ENCODE data around the gene KRT9. TPM values are rescaled to one million over a fixed set of nuclear protein-coding genes. Genes with fewer than 3 reads are reported as not detected.
A peak's percentile ranks its signal among the peaks of the same experiment; 100 is the strongest.
"Not testable (repeated sequence)": the region's sequence is repeated elsewhere in the genome, so short reads cannot be mapped to it uniquely, and the experiment has no call there.

KRT9 gene
- total RNA-seq (not detected), total RNA-seq (0 to 0.08 (median 0) reads per million in 29 experiments)
- total RNA-seq (2013), result not detected

GRCh38 chr17:41571561-41572434, at the start of gene KRT9:
TSS of gene KRT9 (minus strand) at chr17:41572059. CDS start at chr17:41571992, 67 bp downstream.
- no peaks in the 10 kb centered on the region for H3K4me1 ChIP-seq (ENCODE audit: control insufficient read depth in 1 of 2, extremely low read depth in 1 of 2, insufficient read depth in 2 of 2, low read length in 2 of 2)
- ATAC-seq (replicated peaks in 1 of 4) (no peak), DNase-seq (no peak)
- CTCF ChIA-PET, result no interaction called here
- Mint-ChIP-seq H3K27me3 (peaks cover 20 to 38% of the 10 kb centered on the region in 2 donors), H3K4me1 (peaks cover 8 to 15% (median 11%) of the 10 kb centered on the region in 3 donors), H3K27ac (no peak within 1 kb of the TSS), H3K4me3 (no peak within 1 kb of the TSS), H3K9me3 (peaks cover 0 to 8% (median 7%) of the 10 kb centered on the region in 3 donors), H3K36me3 (no peaks in the 10 kb centered on the region)
- H3K36me3 ChIP-seq (ENCODE audit: control insufficient read depth in 2 of 2, extremely low read depth in 1 of 2, insufficient read depth in 1 of 2, low read length in 1 of 2), result no peaks in the 10 kb centered on the region
- no peak within 1 kb of the TSS for H3K4me3 ChIP-seq (ENCODE audit: control insufficient read depth in 1 of 2, extremely low read depth in 1 of 2, low read length in 1 of 2)
- 58% methylated on average over 19 of the region's 24 CpGs for WGBS (ENCODE audit: insufficient coverage)
- peaks cover 0 to 54% of the 10 kb centered on the region in 2 experiments for H3K27me3 ChIP-seq (replicated peaks in 1 of 2; ENCODE audit: control insufficient read depth in 2 of 2, extremely low read depth in 1 of 2, insufficient read depth in 2 of 2, low read length in 1 of 2)
- POLR2A ChIA-PET, result no interaction called here
- no peaks in the 10 kb centered on the region for H3K9me3 ChIP-seq
- H3K27ac ChIP-seq (ENCODE audit: low read length), result no peak within 1 kb of the TSS

GRCh38 chr17:41621435-41621817, 49.6 kb upstream of the KRT9 start:
- peaks cover 0 to 22% of the 10 kb centered on the region in 2 donors for H3K27me3 Mint-ChIP-seq
- H3K27ac ChIP-seq (ENCODE audit: low read length); DNase-seq; H3K4me3 ChIP-seq (ENCODE audit: control insufficient read depth in 1 of 2, extremely low read depth in 1 of 2, low read length in 1 of 2); H3K4me1 ChIP-seq (ENCODE audit: control insufficient read depth in 1 of 2, extremely low read depth in 1 of 2, insufficient read depth in 2 of 2, low read length in 2 of 2); H3K9me3 ChIP-seq; H3K9me3 Mint-ChIP-seq; H3K4me3 Mint-ChIP-seq; ATAC-seq (replicated peaks in 1 of 4); H3K4me1 Mint-ChIP-seq; H3K36me3 Mint-ChIP-seq; H3K36me3 ChIP-seq (ENCODE audit: control insufficient read depth in 2 of 2, extremely low read depth in 1 of 2, insufficient read depth in 1 of 2, low read length in 1 of 2); CTCF ChIA-PET; POLR2A ChIA-PET; H3K27ac Mint-ChIP-seq: not testable (repeated sequence)
- peaks cover 0 to 32% of the 10 kb centered on the region in 2 experiments for H3K27me3 ChIP-seq (replicated peaks in 1 of 2; ENCODE audit: control insufficient read depth in 2 of 2, extremely low read depth in 1 of 2, insufficient read depth in 2 of 2, low read length in 1 of 2)
- WGBS (ENCODE audit: insufficient coverage), result 83% methylated on average over 6 of the region's 11 CpGs

- no peaks in the 10 kb centered on the region for H3K36me3 ChIP-seq (ENCODE audit: control insufficient read depth in 2 of 2, extremely low read depth in 1 of 2, insufficient read depth in 1 of 2, low read length in 1 of 2)
- DNase-seq, result no peak
- H3K27ac ChIP-seq (ENCODE audit: low read length), result no peak overlapping the region
- POLR2A ChIA-PET, result no interaction called here
- CTCF ChIA-PET, result no interaction called here
- H3K9me3 ChIP-seq, result no peaks in the 10 kb centered on the region
- ATAC-seq (replicated peaks in 1 of 4), result no peak
- Mint-ChIP-seq H3K27me3 (peaks cover 0 to 19% of the 10 kb centered on the region in 2 donors), H3K36me3 (no peaks in the 10 kb centered on the region), H3K4me3 (no peak overlapping the region), H3K4me1 (no peaks in the 10 kb centered on the region), H3K27ac (no peak overlapping the region), H3K9me3 (no peaks in the 10 kb centered on the region)
- H3K4me1 ChIP-seq (ENCODE audit: control insufficient read depth in 1 of 2, extremely low read depth in 1 of 2, insufficient read depth in 2 of 2, low read length in 2 of 2), result no peaks in the 10 kb centered on the region
- peaks cover 0 to 36% of the 10 kb centered on the region in 2 experiments for H3K27me3 ChIP-seq (replicated peaks in 1 of 2; ENCODE audit: control insufficient read depth in 2 of 2, extremely low read depth in 1 of 2, insufficient read depth in 2 of 2, low read length in 1 of 2)
- no peak overlapping the region for H3K4me3 ChIP-seq (ENCODE audit: control insufficient read depth in 1 of 2, extremely low read depth in 1 of 2, low read length in 1 of 2)
- 82% methylated on average over 18 of the region's 21 CpGs for WGBS (ENCODE audit: insufficient coverage)
Observed at GRCh38 chr17:41620583-41621434, 49.0 kb upstream of the KRT9 start.

GRCh38 chr17:41619927-41620582, 48.2 kb upstream of the KRT9 start:
- H3K4me3 ChIP-seq (ENCODE audit: control insufficient read depth in 1 of 2, extremely low read depth in 1 of 2, low read length in 1 of 2); H3K4me3 Mint-ChIP-seq; POLR2A ChIA-PET; CTCF ChIA-PET; ATAC-seq (replicated peaks in 1 of 4); H3K4me1 ChIP-seq (ENCODE audit: control insufficient read depth in 1 of 2, extremely low read depth in 1 of 2, insufficient read depth in 2 of 2, low read length in 2 of 2); H3K36me3 Mint-ChIP-seq; H3K36me3 ChIP-seq (ENCODE audit: control insufficient read depth in 2 of 2, extremely low read depth in 1 of 2, insufficient read depth in 1 of 2, low read length in 1 of 2); H3K27ac ChIP-seq (ENCODE audit: low read length); H3K9me3 ChIP-seq; H3K4me1 Mint-ChIP-seq; DNase-seq; H3K9me3 Mint-ChIP-seq: not testable (repeated sequence)
- peaks cover 0 to 35% of the 10 kb centered on the region in 2 experiments for H3K27me3 ChIP-seq (replicated peaks in 1 of 2; ENCODE audit: control insufficient read depth in 2 of 2, extremely low read depth in 1 of 2, insufficient read depth in 2 of 2, low read length in 1 of 2)
- Mint-ChIP-seq H3K27me3 (peaks cover 0 to 21% of the 10 kb centered on the region in 2 donors), H3K27ac (peak overlapping the region; percentile 17 to 48)
- 53% methylated on average over 2 of the region's 6 CpGs for WGBS (ENCODE audit: insufficient coverage)

GRCh38 chr17:41619036-41619926, 47.4 kb upstream of the KRT9 start:
- DNase-seq, result no peak
- Histone ChIP-seq H3K36me3 (ENCODE audit: control insufficient read depth in 2 of 2, extremely low read depth in 1 of 2, insufficient read depth in 1 of 2, low read length in 1 of 2) (no peaks in the 10 kb centered on the region), H3K9me3 (no peaks in the 10 kb centered on the region), H3K27me3 (replicated peaks in 1 of 2; ENCODE audit: control insufficient read depth in 2 of 2, extremely low read depth in 1 of 2, insufficient read depth in 2 of 2, low read length in 1 of 2) (peaks cover 0 to 34% of the 10 kb centered on the region in 2 experiments), H3K4me1 (ENCODE audit: control insufficient read depth in 1 of 2, extremely low read depth in 1 of 2, insufficient read depth in 2 of 2, low read length in 2 of 2) (no peaks in the 10 kb centered on the region), H3K4me3 (ENCODE audit: control insufficient read depth in 1 of 2, extremely low read depth in 1 of 2, low read length in 1 of 2) (no peak overlapping the region), H3K27ac (ENCODE audit: low read length) (no peak overlapping the region)
- Mint-ChIP-seq H3K27ac (peak overlapping the region in 1 of 2 donors; percentile 48), H3K9me3 (no peaks in the 10 kb centered on the region), H3K4me1 (no peaks in the 10 kb centered on the region), H3K27me3 (peaks cover 0 to 26% of the 10 kb centered on the region in 2 donors), H3K4me3 (no peak overlapping the region), H3K36me3 (no peaks in the 10 kb centered on the region)
- 70% methylated on average over 6 of the region's 20 CpGs for WGBS (ENCODE audit: insufficient coverage)
- ATAC-seq (replicated peaks in 1 of 4), result no peak
- ChIA-PET CTCF (no interaction called here), POLR2A (no interaction called here)

Measured in T-cell (primary cell).